A549 (cell line): Measurements from ENCODE around the gene EMX2. TPM values are rescaled to one million over a fixed set of nuclear protein-coding genes. Genes with fewer than 3 reads are reported as not detected.

Experiments used
- ATAC-seq, 2 experiments: fragments of 200-7000 bp in 1 of 2; fragments of >200 bp in 1 of 2; cut with Nextera tagmentation in 1 of 2; cut with Tn5 transposase in 1 of 2; 3 replicates each; pipeline versions ENCODE4 v1.8.0 to v1.9.1; 2018 to 2020; ENCODE audit warnings: mild to moderate bottlenecking in 1 of 2, moderate library complexity in 1 of 2
- CTCF ChIA-PET: fragments of 300-600 bp; sonication (Branson Sonifier 250); formaldehyde crosslinking; extraction: SDS; loops from one replicate; lab custom pipeline; 2021; ENCODE audit warnings: antibody characterized with exemption, inconsistent platforms; lab: Yijun Ruan, JAX
- POLR2A ChIA-PET: fragments of 350-600 bp; formaldehyde crosslinking; extraction: SDS; loops from one replicate; lab custom pipeline; 2021; ENCODE audit warnings: antibody characterized with exemption, inconsistent platforms; lab: Yijun Ruan, JAX
- DNase-seq, 2 experiments: peaks; one replicate each; pipeline versions ENCODE4 v3.0.0 to v3.0.0-alpha.2; 2011 to 2016; ENCODE audit warnings: low read depth in 1 of 2, low spot score in 1 of 2
- FAIRE-seq: peaks from 2 replicates; lab custom pipeline; 2011; peaks lifted over from hg19 to GRCh38; lab: Jason Lieb, UNC
- H3K27ac ChIP-seq, 2 experiments: fragments of >200 bp; sonication (Bioruptor Twin); formaldehyde crosslinking; 3 replicates each; pipeline ENCODE4 v1.5.1; 2016 to 2017
- H3K4me1 ChIP-seq: fragments of >200 bp; sonication (Bioruptor Twin); formaldehyde crosslinking; 3 replicates; pipeline ENCODE4 v1.6.1; 2016
- H3K4me2 ChIP-seq: fragments of >200 bp; sonication (Bioruptor Twin); formaldehyde crosslinking; 3 replicates; pipeline ENCODE4 v1.6.1; 2016
- H3K4me3 ChIP-seq: fragments of >200 bp; sonication (Bioruptor Twin); formaldehyde crosslinking; 3 replicates; pipeline ENCODE4 v1.5.1; 2016
- H3K9me3 ChIP-seq: fragments of >200 bp; sonication (Bioruptor Twin); formaldehyde crosslinking; 3 replicates; pipeline ENCODE4 v1.6.1; 2016
- CBX2 ChIP-seq: fragments of 200-600 bp; sonication (generic); IDR thresholded peaks from 2 replicates; pipeline ENCODE4 v1.6.1; 2016; ENCODE audit warnings: low read depth, mild to moderate bottlenecking, borderline replicate concordance
- CHD4 ChIP-seq: fragments of 200-600 bp; sonication (generic); IDR thresholded peaks from 2 replicates; pipeline ENCODE4 v1.6.1; 2016; ENCODE audit warnings: antibody characterized with exemption, mild to moderate bottlenecking, borderline replicate concordance
- E2F6 ChIP-seq: IDR thresholded peaks from 2 replicates; pipeline ENCODE4 v1.6.1; 2012; ENCODE audit warnings: low read depth, borderline replicate concordance
- EHF ChIP-seq: fragments of 250-450 bp; sonication (Bioruptor Pico); IDR thresholded peaks from 2 replicates; pipeline ENCODE4 v1.5.0; 2020; ENCODE audit warnings: mild to moderate bottlenecking
- EHMT2 ChIP-seq: fragments of 200-600 bp; sonication (generic); IDR thresholded peaks from 2 replicates; pipeline ENCODE4 v1.6.1; 2016; ENCODE audit warnings: antibody characterized with exemption, low read depth, mild to moderate bottlenecking, moderate library complexity
- EP300 ChIP-seq, 2 experiments: fragments of >200 bp; sonication (Bioruptor Twin); formaldehyde crosslinking; IDR thresholded peaks; 2 replicates in 1 of 2; 3 replicates in 1 of 2; pipeline ENCODE4 v1.6.1; 2016 to 2017
- ESRRA ChIP-seq: fragments of 150-350 bp; IDR thresholded peaks from 2 replicates; pipeline ENCODE4 v1.6.1; 2014; ENCODE audit warnings: mild to moderate bottlenecking, low read length, borderline replicate concordance
- FOSB ChIP-seq: fragments of 250-450 bp; sonication (Bioruptor Pico); IDR thresholded peaks from 2 replicates; pipeline ENCODE4 v1.5.0; 2020; ENCODE audit warnings: mild to moderate bottlenecking, moderate library complexity
- FOXS1 ChIP-seq: fragments of 250-450 bp; sonication (Bioruptor Pico); IDR thresholded peaks from 2 replicates; pipeline ENCODE4 v1.5.0; 2020; ENCODE audit warnings: mild to moderate bottlenecking, moderate library complexity
- HDAC2 ChIP-seq: fragments of 200-600 bp; sonication (generic); IDR thresholded peaks from 2 replicates; pipeline ENCODE4 v1.6.1; 2016
- HOXB13 ChIP-seq: fragments of 250-450 bp; sonication (Bioruptor Pico); IDR thresholded peaks from 2 replicates; pipeline ENCODE4 v1.5.0; 2020; ENCODE audit warnings: low read depth, mild to moderate bottlenecking, moderate library complexity
- JUN ChIP-seq, 2 experiments: fragments of >200 bp; sonication (Bioruptor Twin); formaldehyde crosslinking; IDR thresholded peaks; 2 replicates in 1 of 2; 3 replicates in 1 of 2; pipeline ENCODE4 v1.6.1; 2016 to 2017
- KDM1A ChIP-seq: fragments of 200-600 bp; sonication (generic); IDR thresholded peaks from 2 replicates; pipeline ENCODE4 v1.6.1; 2016; ENCODE audit warnings: low read depth, mild to moderate bottlenecking
- MAX ChIP-seq: IDR thresholded peaks from 2 replicates; pipeline ENCODE4 v1.6.1; 2012
- MAZ ChIP-seq: fragments of 150-350 bp; IDR thresholded peaks from 2 replicates; pipeline ENCODE4 v1.6.1; 2014; ENCODE audit warnings: antibody characterized with exemption, low read depth, low read length, borderline replicate concordance
- NFE2L2 ChIP-seq: fragments of 150-350 bp; conservative IDR thresholded peaks from 2 replicates; pipeline ENCODE4 v1.6.1; 2014; ENCODE audit warnings: low read length
- NPAS2 ChIP-seq: fragments of 250-450 bp; sonication (Bioruptor Pico); IDR thresholded peaks from 2 replicates; pipeline ENCODE4 v1.8.0; 2022; ENCODE audit warnings: mild to moderate bottlenecking, moderate library complexity, borderline replicate concordance
- NR3C1 ChIP-seq: fragments of >200 bp; sonication (Bioruptor Twin); formaldehyde crosslinking; IDR thresholded peaks from 3 replicates; pipeline ENCODE4 v1.6.1; 2017
- RAD21 ChIP-seq, 2 experiments: fragments of >200 bp in 1 of 2; sonication (Bioruptor Twin) in 1 of 2; formaldehyde crosslinking in 1 of 2; IDR thresholded peaks in 1 of 2; conservative IDR thresholded peaks in 1 of 2; 2 replicates in 1 of 2; 3 replicates in 1 of 2; pipeline ENCODE4 v1.6.1; 2012 to 2018; ENCODE audit warnings: inconsistent platforms in 1 of 2
- RARB ChIP-seq: fragments of 250-450 bp; sonication (Bioruptor Pico); IDR thresholded peaks from 2 replicates; pipeline ENCODE4 v1.8.0; 2021; ENCODE audit warnings: mild to moderate bottlenecking, moderate library complexity
- RNF2 ChIP-seq: fragments of 200-600 bp; sonication (generic); IDR thresholded peaks from 2 replicates; pipeline ENCODE4 v1.6.1; 2016; ENCODE audit warnings: low read depth, mild to moderate bottlenecking, antibody characterized with exemption, moderate library complexity, borderline replicate concordance
- SMC3 ChIP-seq: fragments of >200 bp; sonication (Bioruptor Twin); formaldehyde crosslinking; IDR thresholded peaks from 3 replicates; pipeline ENCODE4 v1.6.1; 2018; ENCODE audit warnings: inconsistent platforms
- SREBF2 ChIP-seq: fragments of 450-650 bp; IDR thresholded peaks from 2 replicates; pipeline ENCODE4 v1.6.1; 2014; ENCODE audit warnings: mild to moderate bottlenecking, moderate library complexity
- ZNF302 ChIP-seq: fragments of 250-450 bp; sonication (Bioruptor Pico); IDR thresholded peaks from 2 replicates; pipeline ENCODE4 v1.9.0; 2021; ENCODE audit warnings: inconsistent platforms, mild to moderate bottlenecking, moderate library complexity
- ZSCAN20 ChIP-seq: fragments of 250-450 bp; sonication (Bioruptor Pico); IDR thresholded peaks from 2 replicates; pipeline ENCODE4 v1.8.0; 2022; ENCODE audit warnings: mild to moderate bottlenecking, moderate library complexity
- WGBS: methylation state at CpG from one replicate; pipeline ENCODE4 v1.1.6; 2017; ENCODE audit errors: missing lambda C conversion rate; 5-methylcytosine and 5-hydroxymethylcytosine counted together
- polyA plus RNA-seq, 4 experiments: library from polyadenylated mRNA; depleted of rRNA in 3 of 4; stranded (reverse); fragments of >200 nt; fragmentation: RNase III in 1 of 4; extraction: RNeasy Plus Mini Kit Qiagen cat#74134 plus additional on column Dnase treatment in 1 of 4; gene quantifications; 2 replicates in 3 of 4; 3 replicates in 1 of 4; pipeline ENCODE4 v1.2.3, GENCODE V29; 2011 to 2017
- TF ChIP-seq, protein P1 (sequence below): fragments of 450-650 bp; IDR thresholded peaks from 2 replicates; pipeline ENCODE4 v1.6.1; 2014; ENCODE audit warnings: antibody characterized with exemption
- TF ChIP-seq, protein P2 (sequence below): fragments of 150-350 bp; IDR thresholded peaks from 2 replicates; pipeline ENCODE4 v1.6.1; 2014; ENCODE audit warnings: low read depth, mild to moderate bottlenecking, low read length

Gene EMX2
- polyA plus RNA-seq, 2 of the 4 experiments (the other 2 are of a cell fraction), result not detected

DNA sequence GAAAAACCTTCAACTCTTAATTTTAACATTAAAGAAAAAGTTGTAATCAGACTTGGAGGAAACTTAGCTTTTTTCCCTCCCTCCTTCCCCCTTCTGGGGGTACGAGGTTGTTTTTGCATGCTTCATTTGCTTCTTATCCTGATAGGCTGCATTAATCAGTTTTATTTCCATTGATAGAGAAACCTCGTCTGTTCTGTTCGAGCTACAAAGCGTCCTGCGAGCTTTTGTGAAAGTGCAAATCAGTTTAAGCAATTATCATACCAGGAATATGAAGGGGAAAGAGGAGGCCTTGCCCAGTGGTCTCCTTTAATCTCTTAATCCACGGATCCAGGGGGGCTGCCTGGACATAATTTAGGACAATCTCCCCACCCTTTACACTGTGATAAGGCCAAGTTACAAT, 7.5 kb downstream of the EMX2 start:
- ATAC-seq (no peak), FAIRE-seq (no peak), DNase-seq (no peak)
- Histone ChIP-seq H3K9me3 (no peaks in the 10 kb centered on the region), H3K27ac (no peak overlapping the region), H3K4me2 (no peak overlapping the region), H3K4me3 (no peak overlapping the region), H3K4me1 (no peaks in the 10 kb centered on the region; the same call in 2 of the 3 replicates)
- TF ChIP-seq EHF (no peak), RAD21 (conservative IDR thresholded peaks at IDR 0.05 in 1 of 2, IDR thresholded peaks at IDR 0.05 in 1 of 2) (no peak), ZSCAN20 (no peak)
- POLR2A ChIA-PET, result no interaction called here
- WGBS, result 22% methylated on average over 6 of the region's 6 CpGs
- CTCF ChIA-PET, result interaction anchor here (1.2 kb wide), 1 partner anchor 12 kb away, joined by 3 read pairs; no protein-coding TSS in a partner anchor

DNA sequence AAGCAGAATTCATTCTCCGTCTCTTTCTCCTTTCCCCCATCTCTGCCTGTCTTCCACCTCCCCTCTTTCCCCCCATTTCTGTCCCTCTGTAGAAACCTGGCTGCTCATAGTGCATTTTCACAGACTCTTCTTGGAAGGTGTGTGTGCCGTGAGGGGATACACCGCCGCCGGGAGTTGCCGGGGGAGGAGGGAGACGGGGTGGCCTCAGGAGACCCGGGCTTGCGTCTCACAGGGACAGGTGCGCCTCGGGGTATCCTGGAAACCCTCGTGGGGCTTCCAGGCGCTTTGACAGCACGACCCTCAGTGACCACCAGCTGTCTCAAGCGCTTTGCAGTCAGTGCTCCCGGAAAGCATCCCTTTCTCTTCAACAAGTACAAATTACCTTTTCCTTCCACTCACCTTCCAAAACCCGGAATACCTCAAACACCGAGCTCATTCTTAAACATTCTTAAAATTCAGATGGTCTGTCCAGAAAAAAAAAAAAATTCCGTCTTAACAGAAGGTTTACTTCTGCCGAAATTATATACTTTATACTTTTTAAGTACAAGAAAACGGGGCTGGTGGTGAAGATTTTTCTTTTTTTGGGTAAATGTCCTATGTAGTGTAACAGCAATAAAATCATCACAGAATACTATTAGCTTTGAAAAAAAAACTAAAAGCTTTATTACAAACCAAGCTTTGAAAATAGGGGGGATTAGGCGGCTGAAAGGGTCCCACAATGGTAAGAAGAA, 8.2 kb downstream of the EMX2 start:
- ATAC-seq (no peak), FAIRE-seq (no peak), DNase-seq (no peak)
- ChIA-PET POLR2A (no interaction called here), CTCF (interaction anchor here (0.7 to 1.2 kb wide), 2 partner anchors 13 to 179 kb away, joined by 3 read pairs; no protein-coding TSS in a partner anchor)
- no peak overlapping the region for H3K27ac ChIP-seq
- no peak overlapping the region for H3K4me2 ChIP-seq
- no peak overlapping the region for H3K4me3 ChIP-seq
- 28% methylated on average over 19 of the region's 22 CpGs for WGBS
- TF ChIP-seq HOXB13 (no peak), CBX2 (no peak), NR3C1 (no peak), RARB (CRISPR knock-in tag) (no peak), RAD21 (conservative IDR thresholded peaks at IDR 0.05 in 1 of 2, IDR thresholded peaks at IDR 0.05 in 1 of 2) (no peak), EHMT2 (no peak), ZNF302 (no peak), FOSB (CRISPR knock-in tag) (no peak), SREBF2 (no peak), KDM1A (no peak), JUN (IDR thresholded peaks at IDR 0.05) (no peak), NFE2L2 (no peak), ESRRA (no peak), CHD4 (no peak)
- TF ChIP-seq, protein P1, sequence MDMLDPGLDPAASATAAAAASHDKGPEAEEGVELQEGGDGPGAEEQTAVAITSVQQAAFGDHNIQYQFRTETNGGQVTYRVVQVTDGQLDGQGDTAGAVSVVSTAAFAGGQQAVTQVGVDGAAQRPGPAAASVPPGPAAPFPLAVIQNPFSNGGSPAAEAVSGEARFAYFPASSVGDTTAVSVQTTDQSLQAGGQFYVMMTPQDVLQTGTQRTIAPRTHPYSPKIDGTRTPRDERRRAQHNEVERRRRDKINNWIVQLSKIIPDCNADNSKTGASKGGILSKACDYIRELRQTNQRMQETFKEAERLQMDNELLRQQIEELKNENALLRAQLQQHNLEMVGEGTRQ, result no peak
- TF ChIP-seq, protein P2, sequence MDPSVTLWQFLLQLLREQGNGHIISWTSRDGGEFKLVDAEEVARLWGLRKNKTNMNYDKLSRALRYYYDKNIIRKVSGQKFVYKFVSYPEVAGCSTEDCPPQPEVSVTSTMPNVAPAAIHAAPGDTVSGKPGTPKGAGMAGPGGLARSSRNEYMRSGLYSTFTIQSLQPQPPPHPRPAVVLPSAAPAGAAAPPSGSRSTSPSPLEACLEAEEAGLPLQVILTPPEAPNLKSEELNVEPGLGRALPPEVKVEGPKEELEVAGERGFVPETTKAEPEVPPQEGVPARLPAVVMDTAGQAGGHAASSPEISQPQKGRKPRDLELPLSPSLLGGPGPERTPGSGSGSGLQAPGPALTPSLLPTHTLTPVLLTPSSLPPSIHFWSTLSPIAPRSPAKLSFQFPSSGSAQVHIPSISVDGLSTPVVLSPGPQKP, result no peak
- no peaks in the 10 kb centered on the region for H3K9me3 ChIP-seq
- no peaks in the 10 kb centered on the region for H3K4me1 ChIP-seq

DNA sequence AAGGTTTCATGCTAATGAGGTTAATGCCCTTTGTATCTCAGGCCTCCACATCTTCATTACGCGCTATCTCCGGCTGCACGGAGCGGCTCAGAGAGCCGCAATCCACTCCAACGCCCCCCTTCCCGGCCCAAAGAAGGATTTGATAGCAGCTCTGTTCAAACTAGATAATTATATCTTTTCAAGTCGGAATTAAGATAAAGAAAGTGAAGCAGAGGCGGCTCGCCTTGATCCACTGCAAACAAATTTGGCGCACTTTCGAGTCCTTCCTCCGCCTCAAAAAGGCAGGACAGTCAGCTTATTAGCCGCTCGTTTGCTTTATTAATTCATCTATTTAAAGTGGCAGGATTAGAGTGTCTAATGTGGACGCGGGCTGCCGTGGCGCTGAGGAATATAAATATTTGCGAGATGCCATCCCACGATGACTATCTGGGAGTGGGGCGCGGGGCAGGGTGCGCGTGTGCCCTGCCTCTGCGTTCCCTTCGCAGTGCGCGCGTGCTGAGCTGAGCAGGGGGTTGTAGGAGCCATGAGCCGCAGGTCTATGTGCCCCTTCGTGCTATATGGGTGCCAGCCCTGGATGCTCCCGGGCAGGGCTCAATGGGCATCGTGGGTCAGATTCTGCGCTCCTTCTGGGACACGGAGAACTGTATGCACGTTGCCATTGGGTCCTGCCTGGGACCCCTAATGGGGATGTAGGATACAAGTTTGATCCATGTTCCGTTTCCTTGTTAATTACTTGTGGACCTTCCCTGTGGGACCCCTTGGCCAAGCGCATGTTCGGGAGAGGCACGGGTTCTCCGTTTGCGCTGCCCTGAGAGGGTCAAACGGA, 9.0 kb downstream of the EMX2 start:
- Histone ChIP-seq H3K4me1 (no peaks in the 10 kb centered on the region), H3K4me3 (no peak overlapping the region), H3K4me2 (no peak overlapping the region), H3K9me3 (no peaks in the 10 kb centered on the region), H3K27ac (no peak overlapping the region)
- ATAC-seq (no peak), DNase-seq (no peak), FAIRE-seq (no peak)
- CTCF ChIA-PET, result interaction anchor here (0.7 to 2.4 kb wide), 3 partner anchors 13 to 179 kb away, joined by 3 to 9 read pairs (median 3); no protein-coding TSS in a partner anchor
- WGBS, result 63% methylated on average over 37 of the region's 45 CpGs
- TF ChIP-seq FOXS1 (CRISPR knock-in tag) (no peak), SMC3 (no peak), E2F6 (no peak), MAX (no peak), MAZ (no peak), RAD21 (conservative IDR thresholded peaks at IDR 0.05 in 1 of 2, IDR thresholded peaks at IDR 0.05 in 1 of 2) (no peak), EP300 (IDR thresholded peaks at IDR 0.05) (no peak), RNF2 (no peak), CBX2 (no peak), HDAC2 (no peak), NPAS2 (CRISPR knock-in tag) (no peak)
- POLR2A ChIA-PET, result no interaction called here
